H1 (cell line): Measurements from ENCODE around the gene RCHY1. TPM values are rescaled to one million over a fixed set of nuclear protein-coding genes. Genes with fewer than 3 reads are reported as not detected.

Source experiments
- CTCF ChIA-PET: fragments of 300-600 bp; sonication (Branson Sonifier 250); formaldehyde crosslinking; loops from one replicate; lab custom pipeline; 2021; ENCODE audit not compliant: partially characterized antibody; lab: Charles Lee
- POLR2A ChIA-PET: fragments of 300-600 bp; sonication (Branson Sonifier 250); formaldehyde crosslinking; loops from one replicate; lab custom pipeline; 2021; ENCODE audit warnings: inconsistent platforms; ENCODE audit not compliant: partially characterized antibody; lab: Charles Lee
- DNase-seq, 2 experiments: peaks; one replicate each; pipeline versions ENCODE4 v3.0.0 to v3.0.0-alpha.2; 2010 to 2022; ENCODE audit warnings: low spot score in 2 of 2, low read depth in 1 of 2, mixed read lengths in 1 of 2
- FAIRE-seq: peaks from 2 replicates; lab custom pipeline; 2011; peaks lifted over from hg19 to GRCh38; lab: Jason Lieb, UNC
- H2AFZ ChIP-seq: 2 replicates; pipeline ENCODE4 v1.8.1; 2012; ENCODE audit warnings: low read length, inconsistent platforms
- H2AK5ac ChIP-seq: 2 replicates; pipeline ENCODE4 v1.6.1; 2013; ENCODE audit warnings: low read depth, low read length
- H2BK120ac ChIP-seq: replicated peaks from 2 replicates; pipeline ENCODE3; 2013; ENCODE audit warnings: low read depth, low read length, inconsistent platforms
- H2BK12ac ChIP-seq: 2 replicates; pipeline ENCODE4 v1.6.1; 2013; ENCODE audit warnings: low read depth, low read length
- H2BK15ac ChIP-seq: 2 replicates; pipeline ENCODE4 v1.6.1; 2013; ENCODE audit warnings: low read length
- H2BK20ac ChIP-seq: 2 replicates; pipeline ENCODE4 v1.6.1; 2013; ENCODE audit warnings: low read length
- H2BK5ac ChIP-seq: 2 replicates; pipeline ENCODE4 v1.6.1; 2013; ENCODE audit warnings: low read depth, low read length
- H3K14ac ChIP-seq: 2 replicates; pipeline ENCODE4 v1.6.1; 2013; ENCODE audit warnings: inconsistent platforms; ENCODE audit not compliant: insufficient read length
- H3K18ac ChIP-seq: 2 replicates; pipeline ENCODE4 v1.6.1; 2013; ENCODE audit warnings: low read length; ENCODE audit errors: extremely low read depth
- H3K23ac ChIP-seq: 2 replicates; pipeline ENCODE4 v1.6.1; 2013; ENCODE audit warnings: inconsistent platforms; ENCODE audit not compliant: insufficient read length
- H3K23me2 ChIP-seq: 2 replicates; pipeline ENCODE4 v1.6.1; 2013; ENCODE audit warnings: low read depth, low read length
- H3K27ac ChIP-seq: 2 replicates; pipeline ENCODE4 v1.6.1; 2011; ENCODE audit warnings: low read depth, low read length, inconsistent platforms
- H3K27me3 ChIP-seq, 4 experiments: replicated peaks in 1 of 4; 1 replicate in 1 of 4; 2 replicates in 3 of 4; pipeline versions ENCODE4 v1.6.1 to v1.8.1; 2011 to 2013; ENCODE audit warnings: low read length in 3 of 4, mild to moderate bottlenecking in 3 of 4, inconsistent platforms in 2 of 4, mixed read lengths in 2 of 4, moderate library complexity in 1 of 4; ENCODE audit not compliant: control insufficient read depth in 3 of 4, insufficient read depth in 3 of 4; ENCODE audit errors: extremely low read depth in 1 of 4
- H3K36me3 ChIP-seq, 4 experiments: 2 replicates each; pipeline versions ENCODE4 v1.6.1 to v1.8.1; 2011 to 2013; ENCODE audit warnings: mild to moderate bottlenecking in 4 of 4, low read length in 3 of 4, moderate library complexity in 2 of 4, control low read depth in 1 of 4, inconsistent platforms in 1 of 4; ENCODE audit not compliant: insufficient read depth in 4 of 4, control insufficient read depth in 2 of 4
- H3K4ac ChIP-seq: replicated peaks from 2 replicates; pipeline ENCODE3; 2013; ENCODE audit warnings: low read length, low read depth, mixed read lengths, inconsistent platforms; ENCODE audit not compliant: insufficient read length
- H3K4me1 ChIP-seq, 4 experiments: replicated peaks in 1 of 4; 1 replicate in 1 of 4; 2 replicates in 3 of 4; pipeline versions ENCODE4 v1.6.1 to v1.8.1; 2011 to 2013; ENCODE audit warnings: low read length in 3 of 4, inconsistent platforms in 2 of 4, mixed read lengths in 1 of 4; ENCODE audit not compliant: insufficient read depth in 4 of 4, control insufficient read depth in 3 of 4
- H3K4me2 ChIP-seq, 2 experiments: 2 replicates each; pipeline versions ENCODE4 v1.6.1 to v1.8.1; 2011 to 2013; ENCODE audit warnings: low read depth in 2 of 2, low read length in 2 of 2, control low read depth in 1 of 2, inconsistent platforms in 1 of 2, mild to moderate bottlenecking in 1 of 2; ENCODE audit not compliant: insufficient read depth in 1 of 2
- H3K4me3 ChIP-seq, 4 experiments: fragments of 200-600, 300-600 bp in 1 of 4; sonication (generic), shearing (Covaris generic), sonication (Bioruptor Twin) in 1 of 4; 2 replicates each; pipeline versions ENCODE4 v1.5.1 to v1.8.1; 2011 to 2016; ENCODE audit warnings: low read length in 4 of 4, low read depth in 3 of 4, control low read depth in 2 of 4, inconsistent platforms in 2 of 4, mild to moderate bottlenecking in 2 of 4, mixed read lengths in 1 of 4, moderate library complexity in 1 of 4; ENCODE audit not compliant: insufficient read depth in 2 of 4; ENCODE audit errors: extremely low read depth in 1 of 4
- H3K56ac ChIP-seq: replicated peaks from 2 replicates; pipeline ENCODE3; 2013; ENCODE audit warnings: low read depth, mild to moderate bottlenecking, mixed read lengths, low read length, inconsistent platforms; ENCODE audit not compliant: insufficient read length
- H3K79me1 ChIP-seq: 2 replicates; pipeline ENCODE4 v1.6.1; 2013; ENCODE audit warnings: low read depth, low read length, control low read depth
- H3K79me2 ChIP-seq, 2 experiments: 2 replicates each; pipeline versions ENCODE4 v1.6.1 to v1.8.1; 2012 to 2013; ENCODE audit warnings: low read length in 2 of 2, mild to moderate bottlenecking in 2 of 2, inconsistent platforms in 1 of 2; ENCODE audit not compliant: insufficient read depth in 2 of 2, control insufficient read depth in 1 of 2
- H3K9ac ChIP-seq, 4 experiments: replicated peaks in 1 of 4; 1 replicate in 1 of 4; 2 replicates in 3 of 4; pipeline versions ENCODE4 v1.6.1 to v1.8.1; 2011 to 2013; ENCODE audit warnings: low read depth in 3 of 4, low read length in 3 of 4, control low read depth in 2 of 4, mild to moderate bottlenecking in 2 of 4, moderate library complexity in 2 of 4, inconsistent platforms in 1 of 4; ENCODE audit errors: extremely low read depth in 1 of 4
- H3K9me3 ChIP-seq, 2 experiments: 2 replicates each; pipeline versions ENCODE4 v1.6.1 to v1.8.1; 2012 to 2013; ENCODE audit warnings: mild to moderate bottlenecking in 2 of 2, moderate library complexity in 2 of 2, control low read depth in 1 of 2, inconsistent platforms in 1 of 2, low read depth in 1 of 2, low read length in 1 of 2, mixed read lengths in 1 of 2; ENCODE audit not compliant: insufficient read depth in 2 of 2
- H4K20me1 ChIP-seq, 2 experiments: replicated peaks in 1 of 2; 2 replicates each; pipeline versions ENCODE3 to v1.8.1; 2011 to 2013; ENCODE audit warnings: inconsistent platforms in 2 of 2, low read length in 2 of 2, mild to moderate bottlenecking in 1 of 2; ENCODE audit not compliant: insufficient read depth in 2 of 2, control insufficient read depth in 1 of 2
- H4K5ac ChIP-seq: 2 replicates; pipeline ENCODE4 v1.6.1; 2013; ENCODE audit warnings: low read length, low read depth, mixed read lengths, inconsistent platforms; ENCODE audit not compliant: insufficient read length
- H4K8ac ChIP-seq: 2 replicates; pipeline ENCODE4 v1.8.0; 2013; ENCODE audit warnings: mild to moderate bottlenecking, moderate library complexity, low read length, inconsistent platforms; ENCODE audit not compliant: insufficient read depth; ENCODE audit errors: extremely low read depth
- H4K91ac ChIP-seq: replicated peaks from 2 replicates; pipeline ENCODE3; 2013; ENCODE audit warnings: low read length, mixed read lengths, inconsistent platforms; ENCODE audit not compliant: insufficient read length
- BRCA1 ChIP-seq: IDR thresholded peaks from 2 replicates; pipeline ENCODE4 v1.6.1; 2012; ENCODE audit warnings: low read depth, low read length, improper control_type of control experiment
- CHD2 ChIP-seq: IDR thresholded peaks from 2 replicates; pipeline ENCODE4 v1.6.1; 2012; ENCODE audit warnings: low read length, improper control_type of control experiment
- CTCF ChIP-seq, 3 experiments: IDR thresholded peaks; 1 replicate in 2 of 3; 2 replicates in 1 of 3; pipeline versions ENCODE4 v1.5.1 to v1.6.1; 2011; ENCODE audit warnings: low read length in 3 of 3, mild to moderate bottlenecking in 3 of 3, inconsistent platforms in 2 of 3, low read depth in 1 of 3, moderate library complexity in 1 of 3; ENCODE audit not compliant: insufficient read depth in 1 of 3; ENCODE audit errors: control extremely low read depth in 1 of 3
- EGR1 ChIP-seq: IDR thresholded peaks from 2 replicates; pipeline ENCODE4 v1.6.1; 2011; ENCODE audit warnings: low read depth, low read length, borderline replicate concordance
- GTF2F1 ChIP-seq: IDR thresholded peaks from 2 replicates; pipeline ENCODE4 v1.6.1; 2012; ENCODE audit warnings: low read depth, low read length, improper control_type of control experiment, borderline replicate concordance
- KDM4A ChIP-seq: IDR thresholded peaks from one replicate; pipeline ENCODE4 v1.7.1; 2012; ENCODE audit warnings: low read depth, mild to moderate bottlenecking, moderate library complexity, low read length, inconsistent platforms; ENCODE audit not compliant: severe bottlenecking
- WGBS, 2 experiments: shearing (Covaris generic) in 1 of 2; methylation state at CpG; one replicate each; pipeline versions ENCODE4 v1.1.6 to v1.1.7; 2013 to 2015; ENCODE audit warnings: low lambda C conversion rate in 2 of 2, mixed read lengths in 2 of 2, inconsistent platforms in 1 of 2, low coverage in 1 of 2, missing lambda C conversion rate in 1 of 2; ENCODE audit not compliant: insufficient replicate concordance in 2 of 2, insufficient coverage in 1 of 2, insufficient read length in 1 of 2; ENCODE audit errors: extremely low coverage in 1 of 2, missing lambda C conversion rate in 1 of 2; 5-methylcytosine and 5-hydroxymethylcytosine counted together
- polyA plus RNA-seq, 7 experiments: library from polyadenylated mRNA; depleted of rRNA in 3 of 7; stranded (reverse) in 5 of 7; unstranded in 2 of 7; fragments of >200 nt in 5 of 7; fragments of 200-250 nt in 2 of 7; gene quantifications; 1 replicate in 5 of 7; 2 replicates in 1 of 7; 4 replicates in 1 of 7; pipeline versions ENCODE4 v1.2.1 to v1.2.3, GENCODE V29; 2011 to 2013; ENCODE audit warnings: missing spikeins in 2 of 7, mixed read lengths in 2 of 7
- total RNA-seq: library from RNA; stranded (reverse); fragmentation: NEBNext Ultra II Directional; extraction: Animal tissue kit (Norgen Biotek cat#: 25700); gene quantifications from 2 replicates; pipeline ENCODE4 v1.2.1, GENCODE V29; 2021

The RCHY1 gene
- total and polyA plus RNA-seq, 2 of the 8 experiments (the other 6 are each of a cell fraction or from before 2014, with no cell fraction given), result 30.3 to 44.0 TPM

DNA sequence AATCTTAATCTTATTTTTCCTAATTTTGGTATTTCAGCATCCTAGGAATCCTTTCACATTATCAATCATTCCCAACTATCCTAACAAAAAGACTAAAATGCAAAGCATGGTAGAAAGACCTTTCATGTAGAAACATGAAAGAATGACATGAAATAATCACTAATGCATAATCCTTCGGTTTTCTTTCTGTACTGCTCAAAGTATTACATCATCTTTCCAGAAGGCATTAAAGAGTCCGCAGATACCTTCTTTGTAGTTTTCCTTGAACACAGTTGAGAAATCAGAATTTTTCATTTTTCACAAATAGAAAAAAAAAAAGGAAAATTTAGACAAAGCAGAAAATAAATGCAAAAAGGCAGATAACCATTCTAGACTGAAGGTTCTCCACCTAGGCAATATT is 11.5 kb downstream of the RCHY1 start:
- no peak overlapping the region for H3K56ac ChIP-seq
- no peak overlapping the region for H3K18ac ChIP-seq
- no peak overlapping the region for H2AK5ac ChIP-seq
- CTCF ChIA-PET, result no interaction called here
- H2BK5ac ChIP-seq, result no peak overlapping the region
- H2AFZ ChIP-seq, result no peak overlapping the region
- H2BK20ac ChIP-seq, result no peak overlapping the region
- H4K91ac ChIP-seq, result no peak overlapping the region
- no peaks in the 10 kb centered on the region for H3K27me3 ChIP-seq
- no peak overlapping the region for H2BK120ac ChIP-seq
- H2BK15ac ChIP-seq, result no peak overlapping the region
- H3K4me3 ChIP-seq, result no peak overlapping the region
- no peak overlapping the region for H3K4me2 ChIP-seq
- WGBS, 2 experiments, result 93% methylated on average over 2 of the region's 2 CpGs; no CpG with 5 or more reads in 1 of the 2 experiments
- no peak overlapping the region for H3K14ac ChIP-seq
- no peak overlapping the region for H4K8ac ChIP-seq
- no peak overlapping the region for H2BK12ac ChIP-seq
- TF ChIP-seq GTF2F1, result no peak
- no peak for TF ChIP-seq EGR1
- no peak for TF ChIP-seq CHD2
- no peak for TF ChIP-seq CTCF (IDR thresholded peaks at IDR 0.05; ENCODE audit: control extremely low read depth in 1 of 3, insufficient read depth in 1 of 3, low read depth in 1 of 3, low read length in 3 of 3)
- TF ChIP-seq BRCA1, result no peak
- TF ChIP-seq KDM4A, result no peak
- TF ChIP-seq, all 59 proteins: peak for 0
- Histone ChIP-seq H3K4ac (no peak overlapping the region), H3K79me2 (peaks cover 0 to 17% of the 10 kb centered on the region in 2 experiments; a peak in 2 of 4 replicates), H3K9ac (no peak overlapping the region), H3K23me2 (no peaks in the 10 kb centered on the region), H3K79me1 (no peaks in the 10 kb centered on the region), H3K27ac (no peak overlapping the region), H4K20me1 (no peaks in the 10 kb centered on the region), H3K9me3 (0 out of 4 replicates have a peak, but pooled peaks cover 0 to 7% of the 10 kb centered on the region in 2 experiments), H3K23ac (no peak overlapping the region), H4K5ac (no peak overlapping the region), H3K36me3 (peaks cover 0 to 25% (median 7%) of the 10 kb centered on the region in 4 experiments; a peak in 6 of 8 replicates), H3K4me1 (no peaks in the 10 kb centered on the region)
- DNase-seq, result no peak
- POLR2A ChIA-PET, result interaction anchor here (0.9 kb wide), 1 partner anchor 9 kb away, joined by 3 read pairs; no protein-coding TSS in a partner anchor
- FAIRE-seq, result no peak
